GM21381 (cell line): ENCODE measurements around the gene UVSSA.
"Not testable (repeated sequence)": the region's sequence is repeated elsewhere in the genome, so short reads cannot be mapped to it uniquely, and the experiment has no call there.

Source experiments
- ATAC-seq: cut with Tn5 transposase; IDR thresholded peaks from one replicate; pipeline ENCODE4 v1.9.1; 2021; ENCODE audit warnings: mild to moderate bottlenecking, moderate library complexity; ENCODE audit not compliant: unreplicated experiment

The UVSSA gene

GRCh38 chr4:1316537-1317168 lies 30.4 kb upstream of the UVSSA start:
- ATAC-seq: no peak

- no peak for ATAC-seq
Measured at GRCh38 chr4:1317177-1318045, 29.6 kb upstream of the UVSSA start.

- no peak for ATAC-seq
Measured at GRCh38 chr4:1318046-1318375, 29.0 kb upstream of the UVSSA start.

GRCh38 chr4:1318488-1319213 lies 28.4 kb upstream of the UVSSA start:
- no peak for ATAC-seq

GRCh38 chr4:1321486-1321885 lies 25.5 kb upstream of the UVSSA start:
- no peak for ATAC-seq

GRCh38 chr4:1321946-1322650 lies 24.9 kb upstream of the UVSSA start:
- no peak for ATAC-seq

- no peak for ATAC-seq
Measured at GRCh38 chr4:1323280-1323634, 23.8 kb upstream of the UVSSA start.

GRCh38 chr4:1323635-1324442 lies 23.2 kb upstream of the UVSSA start:
- no peak for ATAC-seq

- not testable (repeated sequence) for ATAC-seq
Measured at GRCh38 chr4:1324443-1325175, 22.4 kb upstream of the UVSSA start.

- ATAC-seq: no peak
Measured at GRCh38 chr4:1325176-1325480, 21.9 kb upstream of the UVSSA start.

- ATAC-seq: no peak
Measured at GRCh38 chr4:1325681-1326635, 21.1 kb upstream of the UVSSA start.

GRCh38 chr4:1326751-1327525 lies 20.1 kb upstream of the UVSSA start:
- ATAC-seq: no peak

GRCh38 chr4:1327526-1328266 lies 19.3 kb upstream of the UVSSA start:
- no peak for ATAC-seq

- no peak for ATAC-seq
Measured at GRCh38 chr4:1328267-1329155, 18.5 kb upstream of the UVSSA start.

GRCh38 chr4:1329408-1330371 lies 17.3 kb upstream of the UVSSA start:
- no peak for ATAC-seq
